CD4-positive, alpha-beta T cell (primary cell): ENCODE measurements around the gene YAE1. TPM values are rescaled to one million over a fixed set of nuclear protein-coding genes. Genes with fewer than 3 reads are reported as not detected.
A peak's percentile ranks its signal among the peaks of the same experiment; 100 is the strongest.

Experiments used
- ATAC-seq: fragments of 200-7000 bp; cut with Tn5 transposase; one replicate; pipeline ENCODE4 v1.10.0; 2022; ENCODE audit warnings: mild to moderate bottlenecking; ENCODE audit not compliant: poor library complexity
- CTCF ChIA-PET: fragments of 350-600 bp; sonication (Branson Sonifier 250); formaldehyde crosslinking; loops from one replicate; lab custom pipeline; 2021; ENCODE audit warnings: antibody characterized with exemption, inconsistent platforms; lab: Charles Lee
- POLR2A ChIA-PET: fragments of 350-600 bp; sonication (Branson Sonifier 250); formaldehyde crosslinking; loops from one replicate; lab custom pipeline; 2021; ENCODE audit warnings: antibody characterized with exemption, inconsistent platforms; lab: Charles Lee
- DNase-seq, 14 experiments: peaks; one replicate each; pipeline ENCODE4 v3.0.0-alpha.2; 2013 to 2020; ENCODE audit warnings: mixed read lengths in 2 of 14
- H3K27ac ChIP-seq, 2 donors: one replicate each; pipeline versions ENCODE4 v1.5.1 to v1.7.0; 2013; ENCODE audit warnings: low read length in 2 of 2, low read depth in 1 of 2, mild to moderate bottlenecking in 1 of 2
- H3K27me3 ChIP-seq, 2 experiments: 1 replicate in 1 of 2; 2 replicates in 1 of 2; pipeline versions ENCODE4 v1.6.1 to v1.7.0; 2013; ENCODE audit warnings: low read length in 2 of 2, control low read depth in 1 of 2, mild to moderate bottlenecking in 1 of 2, moderate library complexity in 1 of 2; ENCODE audit not compliant: insufficient read depth in 2 of 2, control insufficient read depth in 1 of 2
- H3K36me3 ChIP-seq: one replicate; pipeline ENCODE4 v1.6.1; 2013; ENCODE audit warnings: low read length, control low read depth; ENCODE audit not compliant: insufficient read depth
- H3K4me1 ChIP-seq: one replicate; pipeline ENCODE4 v1.6.1; 2013; ENCODE audit warnings: low read length, control low read depth; ENCODE audit not compliant: insufficient read depth
- H3K4me3 ChIP-seq: one replicate; pipeline ENCODE4 v1.5.1; 2013; ENCODE audit warnings: mild to moderate bottlenecking, low read length, moderate library complexity
- H3K9me3 ChIP-seq, 2 experiments: 1 replicate in 1 of 2; 2 replicates in 1 of 2; pipeline versions ENCODE4 v1.6.1 to v1.7.0; 2013; ENCODE audit warnings: low read length in 2 of 2, mild to moderate bottlenecking in 2 of 2, control low read depth in 1 of 2, moderate library complexity in 1 of 2; ENCODE audit not compliant: control insufficient read depth in 1 of 2, insufficient read depth in 1 of 2
- H3K27ac Mint-ChIP-seq: one replicate; pipeline ENCODE4 v1.8.0; 2020; ENCODE audit warnings: mixed read lengths
- H3K27me3 Mint-ChIP-seq: one replicate; pipeline ENCODE4 v1.8.0; 2021; ENCODE audit warnings: mixed read lengths
- H3K36me3 Mint-ChIP-seq: one replicate; pipeline ENCODE4 v1.8.0; 2021; ENCODE audit warnings: low read depth, mixed read lengths
- H3K4me1 Mint-ChIP-seq: one replicate; pipeline ENCODE4 v1.8.0; 2021; ENCODE audit warnings: low read depth, mixed read lengths
- H3K4me3 Mint-ChIP-seq: one replicate; pipeline ENCODE4 v1.8.0; 2020; ENCODE audit warnings: mild to moderate bottlenecking, mixed read lengths
- H3K9me3 Mint-ChIP-seq: one replicate; pipeline ENCODE4 v1.8.0; 2020; ENCODE audit warnings: mixed read lengths
- CTCF ChIP-seq: fragments of 200-600 bp; IDR thresholded peaks from one replicate; pipeline ENCODE4 v1.8.0; 2022; ENCODE audit warnings: antibody characterized with exemption, mild to moderate bottlenecking
- intact Hi-C, 2 experiments: fragments of 100-400 bp; cut with DNase I in 1 of 2; cut with micrococcal nuclease in 1 of 2; formaldehyde crosslinking; loops; one replicate each; pipeline versions ENCODE4 v1.15.1 to v1.9.0; 2023 to 2025; cut with DNase I, micrococcal nuclease
- total RNA-seq, 174 experiments: library from RNA in 2 of 174; stranded (reverse) in 2 of 174; gene quantifications; one replicate each; pipeline ENCODE4 v1.2.3 and lab custom pipeline; 2021 to 2026

Gene YAE1
- total RNA-seq, 2 experiments from 2014 or later, result 5.0 to 7.4 TPM

GRCh38 chr7:39589323-39590111, 23.3 kb downstream of the YAE1 start:
- H3K27ac ChIP-seq, result no peak overlapping the region
- ChIA-PET CTCF (interaction anchor here (1.0 to 1.9 kb wide), 4 partner anchors 9 to 157 kb away, joined by 3 to 12 read pairs (median 4); no protein-coding TSS in a partner anchor), POLR2A (interaction anchor here (0.9 to 1.9 kb wide), 4 partner anchors 9 to 158 kb away, joined by 3 to 10 read pairs (median 4); partner anchors contain the start of gene RALA)
- peaks cover 27% of the 10 kb centered on the region for H3K4me1 Mint-ChIP-seq
- no peaks in the 10 kb centered on the region for H3K9me3 ChIP-seq
- peaks cover 12% of the 10 kb centered on the region for H3K4me1 ChIP-seq
- peak overlapping the region; percentile 52 for H3K27ac Mint-ChIP-seq
- H3K4me3 ChIP-seq, result no peak overlapping the region
- no peaks in the 10 kb centered on the region for H3K27me3 ChIP-seq
- TF ChIP-seq CTCF, result no peak
- intact Hi-C loops, result loop anchor here (1.0 to 10.0 kb wide), 3 partner anchors 34 to 355 kb away; partner anchors contain the start of gene RALA (in 1 of the 2)
- H3K27me3 Mint-ChIP-seq, result no peaks in the 10 kb centered on the region
- H3K36me3 Mint-ChIP-seq, result no peaks in the 10 kb centered on the region
- DNase-seq, result peak in 13 of 14 experiments; percentile 24 to 89 (median 46)
- peak; percentile 82 for ATAC-seq
- H3K36me3 ChIP-seq, result no peaks in the 10 kb centered on the region
- no peaks in the 10 kb centered on the region for H3K9me3 Mint-ChIP-seq
- peak overlapping the region; percentile 2 for H3K4me3 Mint-ChIP-seq

- Histone ChIP-seq H3K27ac (no peak overlapping the region), H3K4me1 (peaks cover 12% of the 10 kb centered on the region), H3K9me3 (no peaks in the 10 kb centered on the region), H3K4me3 (no peak overlapping the region), H3K36me3 (no peaks in the 10 kb centered on the region), H3K27me3 (no peaks in the 10 kb centered on the region)
- Mint-ChIP-seq H3K9me3 (no peaks in the 10 kb centered on the region), H3K27me3 (no peaks in the 10 kb centered on the region), H3K27ac (peak overlapping the region; percentile 54), H3K4me3 (no peak overlapping the region), H3K4me1 (peaks cover 27% of the 10 kb centered on the region), H3K36me3 (no peaks in the 10 kb centered on the region)
- CTCF ChIA-PET, result interaction anchor here (0.6 to 2.9 kb wide), 4 partner anchors 11 to 41 kb away, joined by 3 to 16 read pairs (median 4); partner anchors contain the start of gene RALA
- intact Hi-C loops, result no loop called here
- no peak for TF ChIP-seq CTCF
- POLR2A ChIA-PET, result interaction anchor here (1.1 to 1.5 kb wide), 3 partner anchors 12 to 16 kb away, joined by 3 to 4 read pairs (median 4); no protein-coding TSS in a partner anchor
- ATAC-seq (peak; percentile 43), DNase-seq (peak in 2 of 14 experiments; percentile 30 to 46)
Observed at GRCh38 chr7:39592586-39592985, 26.4 kb downstream of the YAE1 start.

- ChIA-PET CTCF (interaction anchor here (0.9 to 2.0 kb wide), 4 partner anchors 8 to 36 kb away, joined by 3 to 5 read pairs (median 3); no protein-coding TSS in a partner anchor), POLR2A (interaction anchor here (1.2 kb wide), 1 partner anchor 28 kb away, joined by 4 read pairs; the partner anchor contains the start of gene RALA)
- H3K36me3 ChIP-seq, result no peaks in the 10 kb centered on the region
- no peaks in the 10 kb centered on the region for H3K4me1 ChIP-seq
- H3K9me3 ChIP-seq, result no peaks in the 10 kb centered on the region
- H3K4me1 Mint-ChIP-seq, result peaks cover 19% of the 10 kb centered on the region
- H3K36me3 Mint-ChIP-seq, result no peaks in the 10 kb centered on the region
- no peak for TF ChIP-seq CTCF
- ATAC-seq (no peak), DNase-seq (no peak)
- no peaks in the 10 kb centered on the region for H3K9me3 Mint-ChIP-seq
- intact Hi-C loops, result no loop called here
- no peaks in the 10 kb centered on the region for H3K27me3 Mint-ChIP-seq
- no peak overlapping the region for H3K27ac Mint-ChIP-seq
- no peak overlapping the region for H3K4me3 ChIP-seq
- H3K27me3 ChIP-seq, result no peaks in the 10 kb centered on the region
- H3K4me3 Mint-ChIP-seq, result no peak overlapping the region
- no peak overlapping the region for H3K27ac ChIP-seq
Observed at GRCh38 chr7:39594988-39595620, 28.9 kb downstream of the YAE1 start.
